ENCODE results near the gene AVP.
"Not testable (repeated sequence)": the region's sequence is repeated elsewhere in the genome, so short reads cannot be mapped to it uniquely, and the experiment has no call there.

- TF ChIP-seq CTCF (IDR thresholded peaks at IDR 0.05; ENCODE audit: insufficient read depth, low read length, poor library complexity, severe bottlenecking); EZH2phosphoT487 (conservative IDR thresholded peaks at IDR 0.05; ENCODE audit: low read length): not testable (repeated sequence)
These were observed 20.4 kb downstream of the AVP start for GRCh38 chr20:3064119-3064518.

Measured in SU-DHL-6 (cell line).